Erythroblast (primary cell): ENCODE results near the gene CACNB4.

ENCODE experiments used
- GATA1 ChIP-seq: IDR thresholded peaks from 2 replicates; pipeline ENCODE4 v1.6.1; 2011; ENCODE audit warnings: low read depth, mild to moderate bottlenecking, control low read depth, low read length, moderate library complexity
- POLR2A ChIP-seq: IDR thresholded peaks from 2 replicates; pipeline ENCODE4 v1.6.1; 2011; ENCODE audit warnings: mild to moderate bottlenecking, low read length

- TF ChIP-seq POLR2A (no peak), GATA1 (no peak)
Observed at GRCh38 chr2:152093464-152093863, 5.4 kb downstream of the CACNB4 start.
